DMS79 (cell line): ENCODE results near the gene SCYL1.

Experiments used
- DNase-seq: peaks from one replicate; lab custom pipeline; 2025; lab: John Stamatoyannopoulos, UW

Gene SCYL1

DNA sequence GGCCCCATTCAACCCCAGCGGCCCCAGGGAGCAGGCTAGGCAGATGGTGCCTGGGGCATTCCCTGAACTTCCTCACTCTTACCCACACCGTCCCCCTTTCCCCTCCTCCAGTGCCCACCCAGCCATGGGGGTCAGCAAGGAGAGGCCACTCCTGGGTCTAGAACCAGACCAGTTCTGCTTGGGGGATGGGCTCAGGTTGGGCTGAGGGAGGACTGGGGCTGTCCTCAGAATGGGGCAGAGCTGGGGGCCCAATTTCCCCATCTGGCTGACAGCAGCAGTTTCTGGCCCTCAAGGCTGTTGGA is 12.4 kb downstream of the SCYL1 start:
- DNase-seq: no peak

DNA sequence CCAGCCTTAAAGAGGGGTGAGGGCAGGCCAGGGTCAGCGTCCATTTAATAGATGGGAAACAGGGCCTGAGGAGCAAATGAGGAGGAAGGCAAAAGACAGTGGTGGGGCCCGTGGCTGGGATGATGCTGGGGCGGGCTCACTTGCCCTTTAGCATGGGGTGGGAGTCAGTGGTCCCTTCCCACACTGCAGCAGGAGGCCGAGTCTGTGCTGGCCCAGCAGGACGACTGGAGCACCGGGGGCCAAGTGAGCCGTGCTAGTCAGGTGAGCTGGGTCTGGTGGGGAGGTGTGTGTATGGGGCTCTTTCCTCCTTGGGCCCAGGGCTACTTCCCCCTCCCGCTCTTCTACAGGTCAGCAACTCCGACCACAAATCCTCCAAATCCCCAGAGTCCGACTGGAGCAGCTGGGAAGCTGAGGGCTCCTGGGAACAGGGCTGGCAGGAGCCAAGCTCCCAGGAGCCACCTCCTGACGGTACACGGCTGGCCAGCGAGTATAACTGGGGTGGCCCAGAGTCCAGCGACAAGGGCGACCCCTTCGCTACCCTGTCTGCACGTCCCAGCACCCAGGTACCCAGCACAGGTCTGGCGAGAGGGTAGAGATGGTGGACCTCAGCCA is 12.8 kb downstream of the SCYL1 start:
- DNase-seq: no peak

DNA sequence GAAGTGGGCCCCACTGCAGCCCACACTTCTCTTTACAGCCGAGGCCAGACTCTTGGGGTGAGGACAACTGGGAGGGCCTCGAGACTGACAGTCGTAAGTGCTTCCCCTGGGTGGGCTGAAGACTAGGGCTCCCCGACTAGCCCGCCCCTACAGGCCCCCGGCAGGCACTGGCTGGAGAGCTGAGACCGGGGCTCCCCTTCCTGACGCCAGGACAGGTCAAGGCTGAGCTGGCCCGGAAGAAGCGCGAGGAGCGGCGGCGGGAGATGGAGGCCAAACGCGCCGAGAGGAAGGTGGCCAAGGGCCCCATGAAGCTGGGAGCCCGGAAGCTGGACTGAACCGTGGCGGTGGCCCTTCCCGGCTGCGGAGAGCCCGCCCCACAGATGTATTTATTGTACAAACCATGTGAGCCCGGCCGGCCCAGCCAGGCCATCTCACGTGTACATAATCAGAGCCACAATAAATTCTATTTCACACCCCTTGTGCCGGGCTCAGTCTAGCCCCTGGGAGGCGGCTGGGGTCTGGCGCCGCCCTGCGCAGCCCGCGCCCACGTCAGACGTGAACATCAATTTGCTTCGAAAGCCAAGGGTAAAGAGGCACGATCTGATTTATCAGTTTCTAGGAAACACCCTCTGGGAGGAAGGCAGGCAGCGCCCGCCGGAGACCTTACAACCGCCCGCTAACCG is 13.5 kb downstream of the SCYL1 start:
- no peak for DNase-seq

DNA sequence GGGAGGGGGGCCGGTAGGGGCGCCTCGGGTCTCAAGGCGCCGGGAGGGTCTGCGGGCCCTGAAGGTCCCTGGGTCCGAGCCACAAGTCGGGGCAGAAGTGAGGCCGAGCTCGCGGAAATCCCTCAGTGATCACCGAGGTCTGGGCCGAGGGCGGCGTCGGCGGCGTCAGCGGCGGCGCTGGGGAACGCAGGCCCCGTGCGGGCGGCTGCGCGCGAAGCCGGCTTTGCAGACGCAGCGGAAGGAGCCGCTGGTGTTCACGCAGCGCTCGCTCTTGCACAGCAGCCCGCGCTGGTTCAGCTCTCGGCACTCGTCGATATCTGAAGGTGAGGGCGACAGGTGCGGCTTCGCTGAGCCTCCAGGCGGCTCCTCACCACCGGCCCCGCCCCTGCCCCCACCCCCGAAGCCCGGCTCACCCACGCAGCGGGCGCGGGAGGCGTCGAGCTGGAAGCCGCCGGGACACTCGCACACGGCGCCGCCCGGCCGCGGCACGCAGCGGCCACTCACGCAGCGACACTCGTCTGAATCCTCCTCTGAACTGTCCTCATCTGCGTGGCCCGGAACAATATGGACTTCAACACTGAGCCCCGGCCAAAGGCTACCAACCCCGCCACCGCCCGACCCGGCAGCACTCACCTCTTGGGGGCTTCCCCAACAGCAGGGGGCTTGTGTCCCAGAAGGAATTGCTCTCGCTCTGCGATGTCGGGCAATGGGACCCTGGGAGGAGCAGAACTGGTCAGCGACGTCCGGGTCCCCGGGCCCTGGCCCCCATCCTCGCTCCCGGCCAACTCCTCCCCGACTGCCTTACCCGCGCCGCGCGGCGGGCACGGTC is 14.2 kb downstream of the SCYL1 start:
- DNase-seq: no peak

DNA sequence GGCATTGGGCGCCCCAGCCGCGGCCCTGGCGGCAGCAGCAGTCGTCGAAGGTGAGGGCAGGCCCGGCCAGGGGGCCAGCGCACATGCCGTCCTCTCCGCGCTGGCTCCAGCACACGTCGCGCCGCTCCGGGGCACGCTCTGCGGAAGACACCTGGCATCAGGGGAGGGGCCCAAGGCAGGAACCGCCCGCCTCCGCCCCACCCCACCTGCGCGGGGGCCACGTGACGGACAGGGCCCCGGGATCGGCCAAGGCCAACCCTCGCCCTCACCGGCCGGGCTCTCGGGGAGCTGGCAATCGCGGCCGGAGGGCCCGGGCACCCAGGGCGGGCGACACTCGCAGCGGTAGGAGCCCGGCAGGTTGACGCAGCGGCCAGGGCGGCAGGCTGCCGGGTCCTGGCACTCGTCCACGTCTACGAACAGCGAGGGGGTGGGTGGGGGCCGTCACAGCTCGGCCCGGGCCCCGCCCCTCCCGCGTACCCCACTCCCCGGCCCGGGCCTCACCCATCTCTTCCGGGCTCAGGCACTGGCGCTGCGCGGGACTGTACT is 14.9 kb downstream of the SCYL1 start:
- no peak for DNase-seq

DNA sequence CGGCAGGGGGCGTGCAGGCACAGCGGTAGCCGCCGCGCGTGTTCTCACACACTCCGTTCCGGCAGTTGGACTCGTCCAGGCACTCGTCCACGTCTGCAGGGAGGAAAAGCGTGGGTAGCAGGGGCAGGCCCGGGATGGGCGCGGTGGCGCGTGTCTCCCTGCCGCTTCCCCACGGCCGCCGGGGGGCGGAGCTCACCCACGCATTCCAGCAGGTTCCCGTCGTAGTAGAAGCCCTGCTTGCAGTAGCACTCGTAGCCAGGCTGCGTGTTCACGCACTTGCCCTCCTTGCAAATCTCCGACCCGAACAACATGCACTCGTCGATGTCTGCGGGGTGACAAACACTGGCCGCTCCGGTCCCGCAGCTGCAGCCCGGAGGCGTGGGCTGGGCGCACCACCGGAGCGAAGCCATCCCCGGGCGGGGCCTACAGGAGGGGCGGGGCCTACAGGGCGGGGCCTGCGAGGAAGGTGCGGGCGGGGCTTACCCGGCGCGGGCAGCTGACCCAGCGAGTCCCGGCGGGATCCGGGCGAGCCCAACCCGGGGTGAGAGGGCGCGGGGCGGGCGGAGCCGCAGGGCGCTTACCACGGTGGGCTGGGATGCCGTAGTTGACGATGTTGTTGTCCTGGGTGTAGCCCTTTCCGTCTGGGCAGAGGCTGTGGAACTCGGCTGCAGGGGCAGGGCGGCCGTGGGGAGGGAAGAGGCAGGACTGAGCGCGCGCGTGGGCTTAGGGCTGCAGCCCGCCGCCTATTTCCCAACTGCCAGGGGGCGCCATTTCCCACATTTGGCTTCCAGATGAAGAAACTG is 15.6 kb downstream of the SCYL1 start:
- DNase-seq: no peak

DNA sequence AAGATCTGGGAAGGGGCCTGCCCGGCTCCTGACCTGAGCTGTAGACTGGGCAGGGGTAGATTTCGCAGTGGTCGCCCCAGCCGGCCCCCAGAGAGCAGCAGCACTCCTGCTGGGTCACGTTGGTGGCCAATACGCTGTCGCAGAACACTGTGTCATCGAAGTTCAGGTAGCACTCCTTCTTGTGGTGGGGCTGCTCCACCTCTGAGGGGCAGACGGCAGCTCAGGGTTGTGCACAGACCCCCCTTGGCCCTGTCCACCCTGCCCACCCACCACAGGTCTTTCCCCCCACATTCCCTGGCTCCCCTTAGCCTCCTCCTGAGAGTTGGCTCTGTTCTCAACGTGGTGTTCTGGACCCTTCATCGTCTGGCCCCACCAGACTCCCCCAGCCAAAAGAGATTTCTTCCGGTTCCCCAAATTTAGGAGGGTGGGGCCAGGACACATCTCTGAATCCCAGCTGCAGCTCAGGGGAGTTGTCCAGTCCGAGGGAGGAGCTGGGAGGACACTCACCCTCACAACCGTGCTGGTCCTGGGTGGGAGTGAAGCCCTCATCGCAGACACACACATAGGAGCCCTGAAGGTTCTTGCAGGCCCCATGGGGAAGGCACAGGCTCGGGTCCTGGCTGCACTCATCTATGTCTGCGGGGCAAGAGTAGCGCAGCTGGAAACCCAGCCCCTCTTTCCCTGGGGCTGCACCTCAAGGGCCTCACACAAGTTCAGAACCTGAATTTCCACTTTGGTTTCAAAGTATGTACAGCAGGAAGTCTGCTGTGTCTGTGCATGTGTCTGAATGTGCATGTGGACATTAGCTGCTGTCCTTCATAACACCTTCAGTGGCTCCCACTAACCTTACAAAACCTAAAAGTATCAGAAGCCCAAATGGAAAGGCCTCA is 16.5 kb downstream of the SCYL1 start:
- no peak for DNase-seq

DNA sequence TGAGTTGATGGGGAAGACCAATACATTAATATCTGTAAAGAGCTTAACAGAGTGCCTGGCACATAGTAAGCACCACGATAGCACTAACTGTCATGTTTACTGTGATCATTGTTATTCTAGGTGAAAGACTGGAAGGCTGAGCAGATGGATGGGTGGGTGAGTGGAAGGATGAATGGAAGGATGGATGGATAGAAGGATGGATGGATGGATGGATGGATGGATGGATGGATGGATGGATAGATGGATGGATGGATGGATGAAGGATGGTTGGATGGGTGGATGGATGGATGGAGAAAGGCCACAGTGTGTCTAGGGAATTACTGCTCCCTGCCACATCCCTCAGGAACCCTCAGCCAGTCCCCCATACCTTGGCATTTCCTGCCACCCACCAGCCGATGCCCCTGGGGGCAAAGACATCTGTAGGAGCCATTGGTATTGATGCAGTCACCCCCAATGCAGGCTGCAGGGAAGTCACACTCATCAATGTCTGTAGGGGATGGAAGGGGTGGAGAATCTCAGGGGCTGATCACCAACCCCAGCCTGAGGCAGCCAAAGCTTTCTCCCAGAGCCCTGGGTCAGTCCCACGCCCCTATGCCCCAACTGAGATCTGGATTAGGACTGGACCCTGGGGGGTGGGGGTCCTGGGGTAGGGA is 18.0 kb downstream of the SCYL1 start:
- DNase-seq: no peak

DNA sequence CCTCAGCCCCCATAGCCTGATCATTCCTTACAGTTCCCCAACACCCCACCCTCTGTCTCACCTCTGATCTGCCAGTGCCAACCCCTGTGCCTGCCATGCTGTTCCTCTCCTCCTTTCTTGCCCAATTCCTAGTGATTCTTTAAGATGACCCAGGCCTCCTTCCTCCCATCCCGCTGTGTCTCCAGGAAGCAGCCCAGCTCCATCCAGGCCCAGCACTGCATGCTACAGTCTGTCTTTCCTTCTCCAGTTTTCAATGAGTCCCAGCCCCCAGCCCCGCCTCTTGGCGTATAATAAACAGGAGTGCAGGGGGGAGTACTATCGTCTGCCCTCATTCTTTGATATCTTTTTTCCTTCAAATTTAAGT is 21.0 kb downstream of the SCYL1 start:
- DNase-seq: no peak

DNA sequence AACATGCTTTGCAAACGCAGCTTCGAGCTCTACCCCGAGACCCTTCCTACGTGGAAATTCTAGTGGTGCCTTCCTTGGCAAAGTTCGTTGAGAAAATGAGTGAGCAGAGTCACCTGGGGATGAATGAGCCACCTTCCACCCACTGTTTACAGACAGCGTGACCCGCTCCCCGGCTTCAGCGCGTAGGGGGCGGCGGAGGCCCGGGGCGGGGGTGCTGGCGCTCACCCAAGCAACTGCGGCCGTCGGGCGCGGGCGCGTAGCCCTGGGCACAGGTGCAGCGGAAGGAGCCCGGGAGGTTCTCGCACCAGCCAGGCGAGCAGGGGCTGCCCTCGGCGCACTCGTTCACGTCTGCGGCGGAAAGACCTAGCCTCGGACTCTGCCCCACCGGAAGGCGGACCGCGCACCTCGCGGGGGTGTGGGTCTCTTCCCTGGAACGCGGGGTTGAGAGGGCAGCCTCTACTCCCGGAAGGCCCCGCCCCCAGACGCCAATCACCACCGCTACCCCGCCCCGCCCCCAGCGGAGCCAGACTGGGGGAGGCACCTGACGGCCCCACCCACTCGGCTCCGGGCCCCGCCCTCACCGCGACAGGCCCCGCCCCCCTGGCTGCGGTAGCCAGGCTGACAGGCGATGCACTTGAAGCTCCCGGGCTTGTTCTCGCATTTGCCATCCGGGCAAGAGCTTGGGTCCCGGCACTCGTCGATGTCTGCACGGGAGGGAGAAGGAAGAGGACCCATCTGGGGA is 21.5 kb downstream of the SCYL1 start:
- DNase-seq: peak; percentile 88

DNA sequence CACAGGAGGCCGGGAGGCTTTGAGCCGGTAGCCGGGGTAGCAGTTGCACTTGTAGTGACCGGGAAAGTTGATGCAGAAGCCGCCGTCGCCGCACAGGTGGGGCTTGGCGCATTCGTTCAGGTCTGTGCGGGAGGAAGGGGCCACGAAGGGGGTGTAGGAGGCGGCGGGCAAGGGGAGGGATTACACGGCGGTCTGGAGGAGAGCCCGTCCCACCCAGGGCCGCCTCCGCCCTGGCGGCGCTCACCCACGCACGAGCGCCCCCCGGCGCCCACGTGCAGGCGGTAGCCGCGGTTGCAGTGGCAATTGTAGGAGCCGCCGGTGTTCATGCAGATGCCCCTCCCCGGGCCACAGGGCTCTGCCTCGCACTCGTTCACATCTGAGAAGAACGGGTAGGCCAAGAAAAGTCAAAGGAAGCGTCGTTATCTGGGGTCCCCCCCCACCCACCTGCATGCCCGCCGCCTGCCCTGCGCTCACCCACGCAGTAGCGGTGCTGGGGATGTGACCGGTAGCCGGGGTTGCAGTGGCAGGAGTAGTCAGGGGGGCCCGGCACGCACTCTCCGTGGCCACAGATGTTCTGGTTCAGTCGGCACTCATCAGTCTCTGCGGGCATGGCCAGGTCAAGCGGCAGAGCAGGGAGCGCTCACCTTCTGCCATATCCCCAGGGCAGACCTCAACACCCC is 22.7 kb downstream of the SCYL1 start:
- no peak for DNase-seq

DNA sequence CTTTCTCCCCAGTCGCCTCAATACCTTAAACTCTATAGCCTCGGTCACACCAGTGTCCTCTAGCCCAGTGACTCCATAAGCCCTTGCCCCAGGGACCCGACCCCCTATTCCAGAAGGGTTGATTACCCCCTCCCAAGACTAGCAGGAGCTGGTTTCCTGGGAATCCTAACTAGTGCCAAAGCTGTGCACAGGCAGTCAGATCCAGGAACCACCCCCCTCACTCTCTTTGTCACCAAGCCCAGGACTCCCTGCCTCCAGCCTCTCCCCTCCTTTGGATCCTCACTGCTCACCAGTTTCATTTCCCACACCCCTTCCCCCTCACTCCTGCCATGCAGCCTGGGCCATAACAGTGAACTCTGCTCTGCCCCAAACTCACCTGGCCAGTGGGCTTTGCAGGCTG is 23.5 kb downstream of the SCYL1 start:
- no peak for DNase-seq

DNA sequence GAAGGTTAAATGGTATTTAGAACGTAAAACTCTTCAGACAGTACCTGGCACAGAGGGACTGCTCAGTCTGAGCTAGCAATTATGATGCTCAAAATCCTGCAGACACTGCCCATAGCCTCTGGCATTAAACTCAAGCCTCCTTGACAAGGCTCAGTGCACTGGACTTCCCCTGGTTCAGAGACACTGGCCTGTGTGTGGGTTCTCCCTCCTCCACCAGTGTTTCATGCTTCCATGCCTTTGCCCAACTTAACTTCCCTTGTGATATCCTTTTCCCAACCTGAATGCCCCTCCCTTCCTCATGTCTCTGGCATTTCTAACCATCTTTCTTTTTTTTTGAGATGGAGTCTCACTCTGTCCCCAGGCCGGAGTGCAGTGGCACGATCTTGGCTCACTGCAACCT is 24.2 kb downstream of the SCYL1 start:
- no peak for DNase-seq

DNA sequence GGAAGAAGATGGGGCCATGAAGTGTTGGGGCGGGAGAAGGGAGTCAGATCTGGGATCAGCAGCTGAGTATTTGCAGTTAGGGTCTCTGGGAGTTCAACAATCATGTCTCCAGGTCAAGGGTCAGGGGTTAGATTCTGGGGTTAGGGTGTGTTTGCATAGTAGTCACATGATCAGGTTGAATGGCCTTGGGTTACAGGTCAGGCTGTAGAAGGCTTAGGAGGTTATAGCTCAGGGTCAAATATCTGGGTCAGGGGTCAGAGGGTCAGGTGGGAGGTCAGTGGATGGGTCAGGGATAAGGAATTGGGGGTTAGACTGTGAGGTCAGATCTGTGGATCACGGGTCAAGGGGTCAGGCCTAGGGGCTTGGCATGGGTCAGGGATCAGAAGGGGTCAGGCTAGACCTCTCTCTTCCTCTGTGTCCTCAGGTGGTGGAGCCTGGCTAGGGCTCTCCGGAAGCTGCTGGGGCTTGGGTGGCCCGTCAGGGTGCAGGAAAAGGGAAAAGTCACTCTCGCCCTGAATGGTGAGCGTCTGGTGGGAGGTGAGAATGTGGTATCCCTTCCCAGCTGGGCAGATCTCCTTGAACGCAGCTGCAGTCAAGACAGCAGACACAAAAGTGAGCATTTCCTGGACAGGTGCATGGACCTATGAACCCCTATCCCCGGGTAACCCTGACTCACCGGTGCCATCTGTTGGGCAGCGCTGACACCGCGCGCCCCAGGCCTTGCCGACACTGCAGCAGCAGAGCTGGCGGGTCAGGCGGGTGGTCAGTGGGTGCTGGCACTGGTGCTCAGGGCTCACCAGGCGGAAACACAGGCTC is 26.9 kb downstream of the SCYL1 start:
- peak; percentile 75 for DNase-seq

DNA sequence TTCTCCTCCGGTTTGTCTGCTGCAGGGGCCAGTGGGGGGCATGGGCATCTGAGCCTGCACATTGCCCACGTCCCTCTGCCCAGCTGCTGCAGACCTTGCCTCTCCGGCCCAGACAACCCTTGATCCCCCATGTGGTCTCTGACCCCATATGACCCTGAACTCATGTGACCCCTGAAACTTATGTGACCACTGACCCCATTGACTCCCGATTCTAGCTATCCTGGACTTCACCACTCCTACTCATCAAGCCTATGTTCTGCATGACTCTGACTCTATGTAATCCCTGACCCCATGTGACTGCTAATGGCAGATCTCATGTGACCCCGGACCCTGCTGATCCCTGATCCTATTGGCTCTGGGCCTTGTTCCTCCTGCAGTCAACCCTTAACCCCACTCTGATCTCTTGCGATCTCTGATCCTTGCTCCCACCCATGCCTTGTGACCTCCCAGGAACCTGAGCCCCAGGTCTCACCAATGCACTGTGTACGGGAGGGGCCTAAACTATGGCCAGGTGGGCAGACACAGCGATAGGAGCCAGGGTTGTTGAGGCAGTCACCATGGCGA is 27.6 kb downstream of the SCYL1 start:
- DNase-seq: no peak

DNA sequence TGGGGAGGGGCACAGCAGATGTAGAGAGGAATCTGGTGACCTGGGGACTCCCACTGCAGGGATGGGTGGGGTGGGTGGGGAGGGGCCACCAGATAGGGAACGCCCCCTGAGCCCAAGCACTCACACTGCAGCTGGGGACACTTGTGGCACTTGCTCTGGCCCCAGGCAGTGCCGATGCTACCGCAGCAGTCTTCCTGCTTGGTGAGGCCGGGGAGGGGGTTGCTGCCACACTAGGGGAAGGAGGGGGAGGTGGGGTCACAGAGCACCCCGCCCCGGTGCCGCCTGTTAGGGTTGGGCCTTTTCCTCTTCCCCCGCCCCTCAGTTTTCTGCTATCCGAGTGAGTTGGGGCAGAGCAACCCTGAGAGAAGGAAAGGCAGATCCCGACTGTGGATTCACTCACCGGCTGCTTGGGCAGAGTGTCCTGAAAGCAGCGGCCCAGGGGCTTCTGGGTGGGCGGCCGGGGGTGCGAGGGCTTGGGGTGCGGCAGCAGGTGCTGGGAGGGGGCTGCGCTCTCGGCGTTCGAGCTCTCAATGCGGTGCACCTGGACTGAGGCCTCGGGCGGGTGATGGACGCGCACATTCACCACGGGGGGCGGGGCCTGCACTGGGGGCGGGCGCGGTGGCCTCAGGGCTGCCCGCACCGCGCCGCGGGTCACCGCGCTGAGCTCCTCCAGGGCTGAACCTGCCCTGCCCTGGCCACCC is 28.6 kb downstream of the SCYL1 start:
- DNase-seq: no peak

DNA sequence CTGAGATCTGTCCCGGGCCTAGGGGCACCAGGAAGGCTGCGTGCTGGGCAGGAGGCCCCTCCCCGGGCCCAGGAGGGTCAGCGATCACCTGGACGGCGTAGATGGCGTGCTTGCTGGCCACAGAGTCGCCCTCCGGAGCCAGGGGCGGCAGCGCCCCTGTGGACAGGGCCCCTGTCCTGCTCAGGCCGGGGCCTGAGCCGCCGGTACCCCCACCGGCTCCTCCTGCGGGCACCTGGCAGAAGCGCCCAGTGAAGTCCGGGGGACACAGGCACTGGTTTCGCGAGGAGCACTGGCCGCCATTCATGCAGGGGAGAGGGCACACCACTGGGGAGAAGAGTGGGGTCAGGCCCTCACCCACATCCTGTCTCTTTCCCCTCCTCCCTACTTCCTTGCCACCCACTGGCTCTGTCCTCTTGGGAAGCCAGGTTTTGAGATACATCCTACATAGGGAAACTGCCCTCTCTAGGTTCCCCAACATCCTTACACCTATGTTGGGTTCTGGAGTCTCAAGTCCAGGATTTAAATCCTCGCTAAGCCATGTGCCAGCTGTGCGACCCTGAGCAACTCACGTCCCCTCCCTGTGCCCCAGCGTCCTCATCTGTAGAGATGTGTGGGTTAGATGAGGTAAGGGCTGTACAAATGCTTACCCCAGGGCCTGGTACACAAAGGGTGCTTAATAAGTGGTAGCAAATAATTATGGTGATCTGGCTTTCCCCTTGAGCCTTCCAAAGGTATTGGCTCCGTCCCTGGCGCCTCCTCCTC is 29.4 kb downstream of the SCYL1 start:
- DNase-seq: no peak
